Epithelial cell of prostate (primary cell): ENCODE measurements around the gene LRCH4.

ENCODE experiments used
- DNase-seq: peaks from one replicate; pipeline ENCODE4 v3.0.0-alpha.2; 2011; ENCODE audit warnings: low read depth, low spot score
- H3K27ac ChIP-seq: fragments of 450-650 bp; 2 replicates; pipeline ENCODE4 v1.5.1; 2017; ENCODE audit warnings: mild to moderate bottlenecking

Gene LRCH4

GRCh38 chr7:100607111-100607510 lies 21.2 kb upstream of the LRCH4 start:
- no peak for DNase-seq
- peak overlapping the region; percentile 4 for H3K27ac ChIP-seq

- H3K27ac ChIP-seq, result no peak overlapping the region
- DNase-seq, result no peak
These were observed 20.4 kb upstream of the LRCH4 start for GRCh38 chr7:100606313-100606712.

GRCh38 chr7:100604976-100605911 lies 19.3 kb upstream of the LRCH4 start:
- no peak overlapping the region for H3K27ac ChIP-seq
- DNase-seq, result no peak

- H3K27ac ChIP-seq, result no peak overlapping the region
- DNase-seq, result no peak
These were observed 18.4 kb upstream of the LRCH4 start for GRCh38 chr7:100604028-100604975.

GRCh38 chr7:100603726-100604027 lies 17.7 kb upstream of the LRCH4 start:
- H3K27ac ChIP-seq, result no peak overlapping the region
- DNase-seq, result no peak

- DNase-seq, result no peak
- H3K27ac ChIP-seq, result no peak overlapping the region
These were observed 17.2 kb upstream of the LRCH4 start for GRCh38 chr7:100602889-100603725.

- no peak for DNase-seq
- H3K27ac ChIP-seq, result no peak overlapping the region
These were observed 14.8 kb upstream of the LRCH4 start for GRCh38 chr7:100600730-100601038.

GRCh38 chr7:100599911-100600729 lies 14.2 kb upstream of the LRCH4 start:
- no peak overlapping the region for H3K27ac ChIP-seq
- no peak for DNase-seq

- H3K27ac ChIP-seq, result no peak overlapping the region
- no peak for DNase-seq
These were observed 12.5 kb upstream of the LRCH4 start for GRCh38 chr7:100598425-100598824.

- no peak overlapping the region for H3K27ac ChIP-seq
- no peak for DNase-seq
These were observed 9.3 kb upstream of the LRCH4 start for GRCh38 chr7:100595188-100595587.

GRCh38 chr7:100591596-100591995 lies 5.7 kb upstream of the LRCH4 start:
- H3K27ac ChIP-seq, result no peak overlapping the region
- no peak for DNase-seq

GRCh38 chr7:100590077-100590737 lies 4.3 kb upstream of the LRCH4 start:
- DNase-seq, result no peak
- H3K27ac ChIP-seq, result no peak overlapping the region

- no peak overlapping the region for H3K27ac ChIP-seq
- DNase-seq, result no peak
These were observed 3.5 kb upstream of the LRCH4 start for GRCh38 chr7:100589341-100589947.

GRCh38 chr7:100588438-100588837 lies 2.5 kb upstream of the LRCH4 start:
- DNase-seq, result no peak
- H3K27ac ChIP-seq, result no peak overlapping the region

- peak within 1 kb of the TSS; percentile 96 for H3K27ac ChIP-seq
- peak; percentile 99 for DNase-seq
These were observed 517 bp upstream of the LRCH4 start, which contains the start of gene FBXO24 for GRCh38 chr7:100586266-100587025. FBXO24 (plus strand) TSS chr7:100586328; CDS start chr7:100586626, 298 bp downstream.

- DNase-seq, result peak; percentile 10
- H3K27ac ChIP-seq, result peak overlapping the region; percentile 96
These were observed 1.0 kb downstream of the LRCH4 start for GRCh38 chr7:100584683-100585510.
